GM19397 (cell line): ENCODE measurements around the gene PLXNA2.
A peak's percentile ranks its signal among the peaks of the same experiment; 100 is the strongest.

ENCODE experiments used
- ATAC-seq: cut with Tn5 transposase; IDR thresholded peaks from one replicate; pipeline ENCODE4 v1.9.1; 2021; ENCODE audit warnings: mild to moderate bottlenecking, moderate library complexity; ENCODE audit not compliant: unreplicated experiment

The PLXNA2 gene

DNA sequence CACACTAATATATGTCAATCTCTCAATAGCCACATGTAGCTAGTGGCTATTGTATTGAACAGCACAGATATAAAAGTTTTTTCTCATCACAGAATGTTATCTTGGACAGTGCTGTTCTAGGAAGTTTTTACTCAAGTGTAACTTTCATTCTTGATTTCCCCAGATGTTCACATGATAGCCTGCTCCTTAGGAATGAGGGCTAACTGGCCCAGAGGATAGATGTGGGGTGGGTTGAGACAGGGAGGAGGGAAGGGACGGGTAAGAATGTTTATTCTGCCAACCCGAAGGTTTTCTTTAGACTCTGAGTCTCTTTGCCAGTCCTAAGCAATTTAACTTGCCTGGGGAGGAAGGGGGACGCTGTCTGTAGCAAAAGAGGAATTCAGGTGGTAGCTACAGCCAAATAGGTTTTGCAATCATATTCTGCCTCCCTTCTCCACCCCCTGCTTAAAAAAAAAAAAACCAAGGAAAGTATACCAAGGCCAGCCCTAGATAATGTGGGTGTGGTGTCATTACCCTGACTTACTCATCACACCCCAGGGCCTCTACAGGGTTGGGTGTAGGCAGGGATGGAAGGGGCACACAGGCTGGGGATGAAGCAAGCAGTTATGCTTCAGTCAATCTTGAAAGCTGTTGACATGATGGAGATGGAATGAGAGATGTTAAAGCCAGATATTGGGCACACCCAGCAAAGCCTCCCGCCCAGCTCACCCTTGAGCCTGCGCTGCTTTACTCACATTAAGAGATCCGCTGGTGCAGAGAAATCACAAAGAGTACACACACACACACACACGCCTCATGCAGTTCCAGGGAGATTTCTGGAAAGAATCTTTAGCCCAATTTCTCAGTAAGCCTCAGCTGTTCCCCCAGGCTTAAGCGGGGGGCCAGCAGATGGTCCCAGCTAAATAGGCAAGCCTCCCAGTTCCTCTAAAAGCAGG lies 59.9 kb downstream of the PLXNA2 start:
- no peak for ATAC-seq

DNA sequence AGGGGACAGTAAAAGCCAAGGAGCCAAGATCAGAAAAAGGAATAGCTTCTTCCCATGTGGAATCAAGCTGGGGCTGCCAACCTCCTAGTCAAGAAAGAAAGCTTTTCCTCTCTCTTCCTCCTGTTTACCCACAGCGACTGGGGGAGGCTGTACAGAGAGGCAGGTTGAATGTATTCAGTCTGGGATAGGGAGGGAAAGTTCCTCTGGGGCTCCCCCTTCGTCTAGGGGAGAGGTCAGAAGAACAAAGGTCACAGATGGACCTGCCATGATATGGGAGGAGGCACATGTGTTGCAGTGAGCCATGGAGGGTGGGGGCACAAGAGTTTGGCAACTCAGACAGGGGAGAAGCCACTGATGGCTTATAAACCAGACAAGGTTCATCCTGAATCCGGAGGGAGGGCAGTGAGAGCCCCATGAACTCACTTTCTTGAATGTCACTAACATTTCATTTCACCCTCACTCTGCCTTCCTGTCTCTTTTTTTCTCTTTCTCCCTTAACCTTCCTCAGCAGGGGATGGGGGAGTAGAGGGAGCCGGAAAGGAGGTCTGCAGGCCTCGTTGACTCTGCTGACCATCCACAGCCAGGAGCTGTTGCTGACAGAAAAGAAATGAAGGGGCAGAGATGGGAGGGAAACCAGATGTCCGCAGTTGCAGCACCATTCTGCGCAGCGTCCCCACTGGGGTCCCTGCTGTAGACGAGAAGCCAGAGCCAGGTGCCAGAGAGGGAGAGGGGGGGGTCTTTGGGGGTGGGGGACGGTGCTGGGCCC lies 61.1 kb downstream of the PLXNA2 start:
- no peak for ATAC-seq

DNA sequence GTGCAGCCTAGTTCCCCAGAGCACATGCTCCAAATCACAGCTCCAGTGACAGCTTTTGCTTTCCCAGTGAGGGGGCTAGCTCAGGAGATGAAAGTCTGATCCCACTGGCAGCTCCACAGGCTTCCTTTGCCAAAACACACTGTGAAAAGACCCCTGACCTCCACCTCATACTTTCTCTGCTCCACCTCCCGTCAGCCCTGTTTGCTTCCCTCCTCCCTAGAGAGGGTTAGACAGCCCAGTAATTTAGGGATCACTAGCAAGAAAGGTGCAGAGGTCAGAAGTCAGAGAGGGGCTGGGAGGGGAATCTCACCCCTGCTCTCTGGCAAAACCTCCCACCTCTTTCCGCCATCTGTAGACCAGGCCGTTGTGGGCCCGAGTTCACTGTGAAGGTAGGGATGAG lies 62.8 kb downstream of the PLXNA2 start:
- no peak for ATAC-seq

DNA sequence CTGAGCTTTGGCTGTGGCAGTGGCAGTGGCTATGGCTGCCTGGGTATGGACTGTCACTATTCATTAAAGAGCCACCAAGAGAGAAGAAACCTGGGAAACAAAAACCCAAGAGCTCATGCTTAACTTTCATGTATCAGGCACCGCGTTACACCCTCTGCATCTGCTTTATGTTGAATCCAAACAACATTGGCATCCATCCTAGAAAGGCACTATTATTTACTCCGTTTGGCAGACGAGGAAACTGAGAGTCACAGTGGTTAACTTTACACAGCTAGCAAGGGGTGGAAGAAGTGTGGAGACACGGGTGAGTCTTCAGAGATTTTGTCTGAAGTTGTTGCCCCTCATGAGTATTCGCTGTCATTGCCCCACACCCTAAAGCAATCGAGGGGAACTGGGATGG lies 63.8 kb downstream of the PLXNA2 start:
- no peak for ATAC-seq

DNA sequence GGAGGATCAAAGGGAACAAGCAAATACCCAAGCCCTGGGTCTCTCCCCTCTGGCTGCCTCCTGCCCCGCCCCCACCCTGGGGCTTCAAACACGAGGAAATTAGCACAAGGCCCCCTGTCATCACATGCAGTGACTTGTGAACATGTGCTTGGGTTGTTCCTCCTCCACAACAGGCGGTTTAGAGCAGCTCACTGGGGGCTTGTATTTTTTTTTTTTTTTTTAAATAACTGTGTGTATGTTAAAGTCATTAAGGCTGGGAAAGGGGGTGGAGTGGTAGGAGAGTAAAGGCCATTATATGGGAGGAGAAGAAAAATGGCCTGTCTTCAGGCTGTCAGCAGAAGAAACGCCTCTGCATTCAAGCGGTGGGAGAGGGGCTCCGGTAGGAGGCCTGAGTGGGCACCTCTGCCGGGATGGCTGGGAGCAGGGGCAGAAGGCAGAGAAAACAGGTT lies 64.2 kb downstream of the PLXNA2 start:
- no peak for ATAC-seq

DNA sequence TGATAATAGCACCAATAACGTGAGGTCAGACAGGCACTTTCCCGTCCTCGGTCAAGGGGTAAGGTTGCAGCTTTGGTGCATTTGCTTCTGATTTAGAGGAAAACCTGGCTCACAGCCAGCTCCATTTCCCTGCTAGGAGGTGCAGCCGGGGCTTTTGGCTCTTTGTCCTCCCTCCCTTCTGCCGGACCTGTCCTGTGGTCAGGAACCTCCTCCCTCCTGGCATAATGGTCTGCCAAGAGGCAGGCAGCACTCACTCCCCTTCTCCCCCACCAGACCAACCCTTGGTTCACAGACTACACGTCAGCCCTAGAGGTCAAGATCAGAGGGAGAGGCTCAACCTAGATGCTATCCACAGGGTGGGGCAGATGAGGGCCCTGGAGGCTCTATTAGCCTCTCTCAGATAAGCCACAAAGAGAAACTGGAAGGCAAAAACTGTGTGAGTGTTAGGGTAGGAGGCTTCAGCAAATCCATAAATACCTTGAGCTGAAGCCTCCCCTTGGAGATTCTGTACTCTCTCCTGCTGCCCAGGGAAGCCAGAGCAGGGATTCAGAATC lies 64.8 kb downstream of the PLXNA2 start:
- ATAC-seq = no peak

DNA sequence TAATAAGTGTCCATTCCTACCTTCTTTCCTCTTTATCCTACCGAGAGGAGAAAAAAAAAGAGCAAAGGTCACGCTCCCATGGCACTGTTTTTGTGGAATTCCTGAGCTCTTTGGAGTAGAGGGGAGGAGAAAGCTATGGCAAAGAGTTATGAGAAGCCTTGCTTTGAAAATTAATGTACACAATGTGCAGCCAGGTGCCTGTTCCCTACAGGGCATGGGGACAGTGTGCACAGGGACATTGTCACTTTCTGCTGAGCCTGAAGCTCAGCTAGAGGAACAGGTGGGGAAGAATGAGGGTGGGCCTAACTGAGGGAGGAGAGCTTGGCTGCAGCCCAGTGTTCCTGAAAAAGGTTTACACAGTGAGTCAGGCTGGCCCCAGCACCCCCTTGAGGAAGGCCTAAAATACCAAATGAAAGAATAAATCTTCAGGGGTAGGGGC lies 66.1 kb downstream of the PLXNA2 start:
- ATAC-seq = no peak

DNA sequence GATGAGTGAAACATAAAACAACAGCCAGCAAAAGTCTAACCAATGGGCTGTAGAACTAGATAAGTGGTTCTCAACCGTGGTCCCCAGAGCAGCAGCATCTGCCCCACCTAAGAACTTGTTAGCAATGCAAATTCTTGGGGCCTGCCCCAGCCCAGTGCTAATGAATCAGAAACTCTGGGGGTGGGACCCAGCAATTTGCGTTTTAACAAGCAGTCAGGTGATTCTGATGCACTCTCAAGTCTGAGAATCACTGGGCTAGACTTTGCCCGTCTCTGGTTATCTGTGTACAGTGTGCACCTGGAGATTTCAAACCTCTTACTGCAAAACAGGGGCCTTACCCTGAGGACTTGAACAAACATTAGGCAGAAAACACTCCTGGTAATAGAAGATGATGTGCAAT lies 66.5 kb downstream of the PLXNA2 start:
- peak; percentile 59 for ATAC-seq

DNA sequence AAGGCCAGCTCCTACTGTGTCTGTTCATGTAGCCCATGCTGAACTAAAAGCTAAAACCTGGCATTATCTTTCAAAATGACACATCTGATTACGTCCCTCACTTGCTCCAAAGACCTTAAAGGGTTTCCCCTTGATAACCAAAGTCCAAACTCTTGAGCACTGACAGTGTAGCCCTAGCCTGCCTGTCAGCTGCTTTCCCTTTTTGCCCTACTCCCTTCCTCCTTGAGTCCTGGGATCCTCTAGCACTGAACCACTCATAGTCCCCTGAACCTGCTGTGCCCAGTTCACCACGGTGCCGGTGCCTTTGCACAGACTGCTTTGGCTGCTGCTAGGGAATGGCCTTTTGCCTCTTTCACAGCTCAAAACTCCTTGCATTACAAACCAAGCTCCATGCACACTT lies 67.5 kb downstream of the PLXNA2 start:
- no peak for ATAC-seq

DNA sequence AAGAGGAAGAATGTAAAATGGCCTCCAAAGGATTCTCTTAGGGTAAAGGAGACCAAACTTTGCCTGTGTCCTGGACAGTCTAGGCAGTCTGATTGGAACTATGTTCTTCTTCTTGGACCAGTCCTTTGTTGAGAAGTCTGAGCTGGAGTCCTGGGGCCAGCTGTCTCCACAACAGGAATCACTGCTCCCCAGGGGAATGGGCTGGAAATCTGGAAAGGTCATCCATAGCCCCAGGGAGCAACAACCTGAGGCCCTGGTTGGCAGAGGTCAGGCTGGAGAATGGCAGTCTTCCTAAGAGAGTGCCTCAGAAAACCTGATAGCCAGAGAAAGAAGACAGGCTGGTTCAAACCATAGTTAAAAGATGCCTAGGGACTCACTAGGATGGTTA lies 68.7 kb downstream of the PLXNA2 start:
- no peak for ATAC-seq

DNA sequence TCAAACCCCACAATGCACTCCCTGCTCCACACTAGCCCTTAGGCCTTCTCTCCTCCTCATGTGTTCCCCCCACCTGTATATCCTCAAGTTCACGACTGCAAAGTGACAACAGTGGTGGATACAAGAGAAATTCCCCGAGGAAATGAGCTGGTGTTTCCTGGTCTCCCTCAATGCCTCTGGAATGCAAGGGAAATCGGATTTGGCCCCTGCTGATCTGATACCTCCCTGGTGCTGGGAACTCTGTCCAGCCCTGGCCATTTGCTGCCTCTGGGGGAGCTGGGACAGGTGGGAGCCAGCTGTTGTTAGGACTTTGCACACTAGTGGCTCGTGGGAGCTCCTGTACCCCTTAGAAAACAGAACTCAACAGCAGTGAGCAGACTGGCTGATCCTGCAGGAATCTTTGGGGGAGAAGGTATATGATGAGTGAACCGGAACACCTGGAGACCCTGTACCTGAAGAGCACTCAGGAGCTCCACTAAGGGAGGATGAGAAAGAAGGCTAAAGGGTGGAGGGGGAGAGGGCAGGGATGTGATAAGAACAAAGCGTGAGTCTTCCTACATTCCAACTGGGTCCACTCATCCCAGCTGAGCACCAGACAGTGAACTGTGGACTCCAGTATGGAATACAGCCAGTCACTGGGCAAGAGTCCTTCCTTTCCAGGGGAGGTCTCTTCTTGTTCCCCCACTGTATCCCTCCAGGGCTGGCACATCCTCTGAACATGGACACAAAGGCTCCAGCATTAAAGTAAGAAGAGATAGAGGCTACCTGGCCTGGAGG lies 69.3 kb downstream of the PLXNA2 start:
- ATAC-seq = no peak

DNA sequence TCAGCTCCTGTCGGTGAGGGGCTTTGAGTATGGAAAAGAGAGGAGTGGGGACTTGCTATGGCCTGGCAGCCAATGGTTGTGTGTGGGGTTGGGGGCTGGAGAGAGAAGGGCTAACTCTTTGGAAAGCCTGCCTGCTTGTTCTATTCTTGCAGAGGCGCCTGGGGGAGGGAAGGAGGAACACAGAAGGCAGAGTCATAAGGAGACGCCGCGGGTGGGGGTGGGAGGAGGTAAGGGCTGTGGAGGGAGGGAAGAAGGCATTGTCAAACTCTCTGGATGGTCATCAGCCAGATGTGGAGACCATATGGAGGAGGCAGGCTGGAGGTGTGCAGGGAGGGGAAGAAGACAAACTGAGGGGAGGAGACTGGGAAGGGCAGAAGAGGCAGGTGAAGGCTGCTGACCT lies 70.0 kb downstream of the PLXNA2 start:
- ATAC-seq = no peak

DNA sequence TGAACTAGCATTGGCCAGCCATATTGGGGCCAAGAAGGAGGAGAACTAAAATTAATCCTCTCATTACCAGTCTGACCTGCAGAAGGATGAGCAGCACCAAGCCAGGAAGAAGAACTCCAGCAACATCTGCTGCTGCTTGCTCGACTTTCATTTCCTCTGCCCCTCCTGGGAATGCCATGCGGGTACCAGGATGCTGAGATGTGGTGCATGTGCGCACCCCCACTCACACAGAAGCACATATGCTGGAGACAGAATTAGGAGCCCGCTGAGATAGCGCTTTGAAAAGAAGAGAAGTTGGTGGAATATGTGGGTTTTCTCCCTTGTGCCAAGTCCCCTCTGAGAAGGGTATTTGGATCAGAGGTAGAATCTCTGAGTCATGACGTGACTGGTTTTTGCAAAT lies 70.4 kb downstream of the PLXNA2 start:
- ATAC-seq = no peak

DNA sequence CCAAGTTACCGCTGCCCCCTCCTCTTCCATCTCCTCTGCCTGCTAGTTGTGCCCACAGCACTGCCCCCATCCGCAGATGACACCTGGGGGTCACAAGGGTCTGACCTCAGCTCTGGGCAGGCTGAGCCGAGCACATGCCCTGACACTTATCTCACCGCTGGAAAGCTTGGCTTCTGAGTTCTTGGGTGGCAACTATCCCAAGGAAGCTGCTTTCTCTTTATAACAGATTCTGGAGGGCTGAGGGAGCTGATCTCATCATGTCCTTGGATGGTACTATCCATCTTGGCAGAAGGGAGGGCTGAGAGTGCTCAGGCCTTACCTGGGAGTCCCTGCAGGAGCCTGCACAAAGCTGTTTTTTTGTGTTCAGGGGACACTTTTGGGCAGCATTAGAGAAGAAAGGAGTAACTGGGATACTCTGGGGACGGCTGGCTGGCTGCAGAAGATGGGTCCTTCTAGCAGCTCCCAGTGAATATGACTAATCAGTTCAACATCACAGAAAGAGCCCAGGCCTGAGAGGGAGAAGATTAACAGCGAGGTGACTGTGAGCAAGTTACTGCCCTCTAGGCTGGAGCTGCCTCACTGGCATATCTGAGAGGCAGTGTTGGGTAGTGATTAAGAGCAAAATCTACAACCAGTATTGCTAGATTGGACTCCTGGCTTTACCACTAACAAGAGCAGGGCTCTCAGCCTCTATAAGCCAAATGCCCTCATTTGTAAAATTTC lies 71.6 kb downstream of the PLXNA2 start:
- no peak for ATAC-seq

DNA sequence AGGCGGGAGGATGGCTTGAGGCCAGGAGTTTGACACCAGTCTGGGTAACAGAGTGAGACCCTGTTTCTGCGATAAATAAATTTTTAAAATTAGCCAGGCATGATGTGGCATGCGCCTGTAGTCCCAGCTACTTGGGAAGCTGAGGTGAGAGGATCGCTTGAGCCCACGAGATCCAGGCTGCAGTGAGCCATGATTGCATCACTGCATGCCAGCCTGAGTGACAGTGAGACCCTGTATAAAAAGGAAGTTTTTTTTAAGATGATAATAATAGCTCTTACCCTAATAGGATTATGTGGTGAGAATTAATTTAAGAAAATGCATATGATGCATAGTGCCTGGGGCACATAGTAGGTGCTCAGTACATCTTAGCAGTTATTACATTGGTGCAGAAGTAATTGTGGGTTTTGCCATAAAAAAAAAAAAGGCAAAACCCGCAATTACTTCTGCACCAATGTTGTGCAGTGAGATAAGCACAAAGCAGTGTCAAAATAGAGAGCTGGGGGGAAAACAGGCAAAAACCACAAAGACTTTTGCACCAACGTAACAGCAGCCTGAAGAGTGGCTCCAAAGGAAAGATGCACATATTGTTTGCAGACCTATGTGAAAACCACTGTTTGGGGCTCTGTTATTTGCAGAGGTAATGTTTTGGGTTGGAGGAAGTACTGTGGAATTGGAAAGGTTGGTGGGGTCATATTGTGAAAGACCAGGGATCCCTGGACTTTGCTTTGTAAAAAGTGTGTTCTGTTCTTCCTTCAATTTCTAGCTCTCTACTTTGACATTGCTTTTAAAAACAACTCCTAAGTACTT lies 72.4 kb downstream of the PLXNA2 start:
- ATAC-seq = no peak

DNA sequence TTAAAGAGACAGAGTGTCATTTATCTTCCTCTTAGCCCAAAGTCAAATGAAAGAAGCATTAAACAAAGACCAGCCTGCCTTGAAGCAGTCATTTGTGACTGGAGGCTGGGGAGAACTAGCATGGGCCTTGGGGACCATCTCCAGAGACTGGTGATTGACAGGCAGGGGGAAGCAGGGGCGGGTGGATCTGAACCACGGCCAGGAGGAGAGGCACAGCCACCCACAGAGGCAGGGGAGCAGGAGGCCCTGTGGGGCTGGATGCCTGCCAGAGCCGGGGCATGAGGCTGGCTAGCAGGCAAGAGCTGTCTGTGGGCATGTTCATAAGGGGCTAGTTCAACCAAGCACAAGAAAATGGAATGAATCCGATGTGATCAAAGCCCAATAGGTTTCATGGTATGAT lies 73.9 kb downstream of the PLXNA2 start:
- ATAC-seq = no peak

DNA sequence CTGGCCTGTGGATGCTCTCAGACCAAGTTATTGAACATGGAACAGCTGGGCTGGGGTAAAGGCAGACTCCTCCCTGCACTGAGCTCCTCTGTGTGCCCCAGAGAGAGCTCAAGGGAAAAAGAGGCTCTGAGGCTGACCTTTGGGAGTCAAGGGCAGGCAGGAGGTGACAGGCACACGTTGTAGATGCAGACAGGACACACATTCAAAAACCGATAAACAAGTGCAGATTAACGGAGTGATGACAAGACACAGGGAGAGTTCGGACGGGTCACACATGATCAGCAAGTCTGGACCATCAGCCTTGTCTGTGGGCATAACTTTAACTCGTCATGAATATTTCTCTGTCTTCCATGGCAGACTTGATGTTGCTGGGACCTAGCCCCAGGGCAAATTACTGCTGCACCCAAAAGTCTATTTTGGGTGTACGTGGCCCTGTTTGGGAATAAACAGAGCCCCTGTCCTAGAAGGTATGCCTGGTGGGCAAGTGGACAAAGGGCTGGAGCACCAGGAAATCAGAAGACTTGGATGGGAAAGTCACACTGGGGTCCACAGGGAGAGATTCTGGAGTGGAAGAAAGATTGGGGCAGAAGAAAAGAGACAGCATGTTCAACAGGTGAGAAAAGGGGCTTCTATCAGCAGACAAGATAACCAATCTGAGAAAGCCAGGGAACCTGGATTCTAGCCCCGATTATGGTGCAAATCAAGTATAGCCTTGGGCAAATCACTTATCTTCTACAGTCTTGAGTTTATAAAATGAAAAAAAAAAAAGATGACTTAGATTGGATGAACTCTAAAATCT lies 74.9 kb downstream of the PLXNA2 start:
- no peak for ATAC-seq

DNA sequence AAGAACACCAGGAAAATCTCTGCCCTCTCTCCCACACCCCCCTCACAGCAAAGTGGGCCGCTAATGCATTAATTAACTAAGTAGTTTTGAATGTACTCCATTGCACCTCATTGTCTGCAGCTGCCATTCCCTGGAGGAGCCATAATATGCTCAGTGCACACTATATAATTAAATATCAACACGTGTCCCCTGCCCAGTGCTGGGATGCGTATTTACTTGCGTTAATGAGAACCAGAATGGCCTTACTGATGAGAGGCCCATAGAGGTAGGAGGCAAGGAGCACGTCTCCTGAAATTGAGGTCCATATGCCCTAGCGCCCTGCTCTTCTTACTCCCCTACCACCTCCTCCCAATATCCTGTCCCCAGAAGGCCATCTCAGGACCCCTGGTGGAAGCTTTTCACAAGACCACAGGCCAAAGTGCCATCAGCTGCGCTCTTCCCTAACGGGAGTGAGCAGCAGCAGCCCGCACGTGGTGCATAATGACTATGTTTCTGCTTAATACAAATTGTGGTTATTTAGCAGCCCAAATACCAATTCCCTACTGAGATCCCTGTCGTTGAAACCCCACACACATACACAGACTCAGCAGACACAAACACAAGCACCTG lies 76.8 kb downstream of the PLXNA2 start:
- ATAC-seq = no peak
